ENCODE results near the gene MSRB1. TPM values are rescaled to one million over a fixed set of nuclear protein-coding genes. Genes with fewer than 3 reads are reported as not detected.

The MSRB1 gene
- total RNA-seq, 2 experiments from 2014 or later = 17.9 TPM

DNA sequence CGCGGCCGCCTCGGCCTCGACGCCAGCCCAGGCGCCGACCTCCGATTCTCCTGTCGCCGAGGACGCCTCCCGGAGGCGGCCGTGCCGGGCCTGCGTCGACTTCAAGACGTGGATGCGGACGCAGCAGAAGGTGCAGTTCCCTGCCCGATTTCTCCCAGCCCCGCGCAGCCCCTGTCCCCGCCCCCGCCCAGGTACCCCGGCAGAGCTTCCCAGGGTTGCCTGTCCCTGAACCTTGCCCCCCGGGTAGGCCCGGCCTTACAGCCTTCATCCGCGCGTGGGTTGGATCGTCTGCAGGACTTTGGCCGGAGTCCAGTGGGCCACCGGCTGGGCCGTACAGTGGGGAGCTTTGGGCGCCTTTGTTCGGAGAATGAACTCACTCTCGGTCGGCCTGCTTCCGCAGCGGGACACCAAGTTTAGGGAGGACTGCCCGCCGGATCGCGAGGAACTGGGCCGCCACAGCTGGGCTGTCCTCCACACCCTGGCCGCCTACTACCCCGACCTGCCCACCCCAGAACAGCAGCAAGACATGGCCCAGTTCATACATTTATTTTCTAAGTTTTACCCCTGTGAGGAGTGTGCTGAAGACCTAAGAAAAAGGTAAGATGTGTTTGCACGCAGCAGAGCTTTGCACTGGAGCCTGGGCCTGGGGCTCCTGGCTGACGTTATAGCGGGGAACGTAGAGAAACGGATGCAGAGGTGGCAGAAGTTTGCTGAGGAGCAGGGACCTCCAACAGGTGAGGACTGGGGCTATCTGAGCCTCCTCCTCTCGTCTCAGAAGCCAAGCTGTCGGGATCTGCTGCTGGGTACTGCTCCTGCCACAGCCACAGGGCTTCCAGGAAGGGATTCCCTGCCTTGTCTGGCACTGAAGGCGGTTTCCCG, 41.6 kb upstream of the MSRB1 start:
- H3K4me1 Mint-ChIP-seq = peaks cover 32% of the 10 kb centered on the region
- no peak for DNase-seq
- peaks cover 40% of the 10 kb centered on the region for H3K27me3 Mint-ChIP-seq
- POLR2A ChIA-PET = interaction anchor here (0.8 to 12.7 kb wide), 6 partner anchors 8 to 171 kb away, joined by 4 to 149 read pairs (median 10); partner anchors contain the start of genes NDUFB10, RNF151, RPS2 and TBL3
- peak overlapping the region; percentile 80 for H3K4me3 Mint-ChIP-seq
- peaks cover 13% of the 10 kb centered on the region for H3K36me3 Mint-ChIP-seq (ENCODE audit: low read depth)
- CTCF ChIA-PET = interaction anchor here (0.7 to 1.7 kb wide), 2 partner anchors 13 to 19 kb away, joined by 3 to 6 read pairs; partner anchors contain the start of gene TBL3
- H3K9me3 Mint-ChIP-seq = no peaks in the 10 kb centered on the region
- peak overlapping the region; percentile 32 for H3K27ac Mint-ChIP-seq

DNA sequence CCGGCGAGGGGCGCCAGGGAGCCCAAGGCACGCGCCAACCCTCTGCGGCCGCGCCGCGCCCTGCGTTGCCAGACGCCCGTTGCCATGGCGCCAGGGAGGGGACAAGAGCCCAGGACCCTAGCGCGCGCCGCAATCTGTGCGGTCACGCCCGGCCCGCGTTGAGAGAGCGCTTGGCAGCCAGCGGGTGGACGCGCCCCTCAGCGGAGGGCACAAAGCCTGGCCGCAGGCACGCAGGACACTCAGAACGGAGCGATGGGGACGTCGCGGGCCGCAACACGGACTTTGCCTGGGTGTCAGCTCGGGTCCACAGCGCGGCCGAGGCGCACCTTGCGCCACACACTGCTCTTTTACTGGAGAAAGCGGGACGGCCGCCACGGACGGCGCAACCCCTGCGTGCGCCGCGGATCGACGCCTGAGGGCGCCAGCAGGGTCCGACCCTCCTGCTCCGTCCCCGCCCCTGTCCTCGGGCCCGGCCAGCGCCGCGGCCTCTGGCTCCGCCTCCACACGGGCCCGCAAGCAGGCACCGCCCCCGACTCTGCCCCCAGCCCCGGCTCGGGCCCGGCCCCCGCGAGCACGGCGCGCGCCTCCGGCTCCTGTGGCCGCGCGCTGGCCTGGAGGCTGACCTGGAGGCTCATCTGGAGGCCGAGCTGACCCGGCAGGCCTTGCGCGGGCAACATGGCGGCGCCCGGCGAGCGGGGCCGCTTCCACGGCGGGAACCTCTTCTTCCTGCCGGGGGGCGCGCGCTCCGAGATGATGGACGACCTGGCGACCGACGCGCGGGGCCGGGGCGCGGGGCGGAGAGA, 40.7 kb upstream of the MSRB1 start, which contains the start of gene GFER:
TSS of gene GFER (plus strand) at position 650 of the 803 bp plus-strand sequence. CDS start at position 676, 26 bp downstream.
- DNase-seq = peak; percentile 83
- Mint-ChIP-seq H3K36me3 (ENCODE audit: low read depth) (peaks cover 14% of the 10 kb centered on the region), H3K4me1 (peaks cover 24% of the 10 kb centered on the region), H3K27me3 (peaks cover 32% of the 10 kb centered on the region), H3K9me3 (no peaks in the 10 kb centered on the region), H3K4me3 (peak within 1 kb of the TSS; percentile 80), H3K27ac (peak within 1 kb of the TSS; percentile 32)
- ChIA-PET POLR2A (interaction anchor here (0.8 to 12.7 kb wide), 6 partner anchors 8 to 171 kb away, joined by 4 to 149 read pairs (median 10); partner anchors contain the start of genes NDUFB10, RNF151, RPS2 and TBL3), CTCF (interaction anchor here (1.1 to 1.7 kb wide), 2 partner anchors 12 to 169 kb away, joined by 3 to 6 read pairs; partner anchors contain the start of gene TBL3)

DNA sequence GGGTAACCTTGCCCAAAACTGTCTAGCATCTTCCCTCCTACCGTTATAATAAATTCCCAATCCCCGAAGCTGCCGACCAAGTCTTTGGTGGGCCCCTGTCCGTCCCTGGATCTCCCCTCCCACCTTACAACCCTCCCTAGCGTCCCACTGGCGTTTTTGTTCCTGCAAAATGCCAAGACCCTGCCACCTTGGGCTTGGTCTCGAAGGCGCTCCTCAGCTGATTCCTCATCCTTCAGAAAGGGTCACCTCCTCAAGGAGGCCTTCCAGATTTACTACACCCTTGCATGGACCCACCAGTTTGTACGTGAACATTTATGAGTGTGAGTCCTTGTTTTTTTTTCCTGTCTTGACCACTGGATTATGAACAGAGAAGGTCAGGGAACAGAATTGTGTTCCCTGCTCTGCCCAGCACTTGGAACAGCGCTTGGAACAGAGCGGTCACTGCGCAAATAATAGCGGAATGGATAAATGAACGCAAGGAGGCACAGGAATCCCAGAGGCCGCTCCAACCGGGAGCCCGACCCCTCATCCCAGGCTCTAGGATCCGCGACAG, 40.1 kb upstream of the MSRB1 start:
- no peak overlapping the region for H3K27ac Mint-ChIP-seq
- POLR2A ChIA-PET = interaction anchor here (1.9 to 12.7 kb wide), 4 partner anchors 9 to 172 kb away, joined by 7 to 149 read pairs (median 30); partner anchors contain the start of genes NDUFB10, RNF151, RPS2 and TBL3
- peaks cover 12% of the 10 kb centered on the region for H3K36me3 Mint-ChIP-seq (ENCODE audit: low read depth)
- peaks cover 28% of the 10 kb centered on the region for H3K27me3 Mint-ChIP-seq
- H3K4me1 Mint-ChIP-seq = peaks cover 21% of the 10 kb centered on the region
- no peaks in the 10 kb centered on the region for H3K9me3 Mint-ChIP-seq
- no peak for DNase-seq
- CTCF ChIA-PET = interaction anchor here (1.1 kb wide), 1 partner anchor 170 kb away, joined by 3 read pairs; no protein-coding TSS in a partner anchor
- H3K4me3 Mint-ChIP-seq = peak overlapping the region; percentile 80

- Mint-ChIP-seq H3K27ac (no peak overlapping the region), H3K27me3 (peaks cover 27% of the 10 kb centered on the region), H3K36me3 (ENCODE audit: low read depth) (peaks cover 15% of the 10 kb centered on the region), H3K4me1 (peaks cover 21% of the 10 kb centered on the region), H3K4me3 (no peak overlapping the region), H3K9me3 (no peaks in the 10 kb centered on the region)
- ChIA-PET POLR2A (interaction anchor here (0.7 to 12.7 kb wide), 4 partner anchors 10 to 275 kb away, joined by 3 to 149 read pairs (median 25); partner anchors contain the start of genes NDUFB10, RNF151, RPS2 and TBL3), CTCF (interaction anchor here (1.0 kb wide), 1 partner anchor 39 kb away, joined by 3 read pairs; the partner anchor contains the start of gene MSRB1)
- DNase-seq = no peak
Observed at GRCh38 chr16:1982013-1982433, 39.0 kb upstream of the MSRB1 start.

- ChIA-PET POLR2A (interaction anchor here (1.0 to 12.7 kb wide), 6 partner anchors 9 to 274 kb away, joined by 3 to 149 read pairs (median 4); partner anchors contain the start of genes NDUFB10, RNF151, RPS2 and TBL3), CTCF (interaction anchor here (1.0 kb wide), 1 partner anchor 38 kb away, joined by 3 read pairs; the partner anchor contains the start of gene MSRB1)
- peaks cover 27% of the 10 kb centered on the region for H3K27me3 Mint-ChIP-seq
- DNase-seq = no peak
- H3K27ac Mint-ChIP-seq = no peak within 1 kb of the TSS
- H3K36me3 Mint-ChIP-seq (ENCODE audit: low read depth) = peaks cover 9% of the 10 kb centered on the region
- peaks cover 21% of the 10 kb centered on the region for H3K4me1 Mint-ChIP-seq
- no peaks in the 10 kb centered on the region for H3K9me3 Mint-ChIP-seq
- no peak within 1 kb of the TSS for H3K4me3 Mint-ChIP-seq
Observed at GRCh38 chr16:1981398-1981836, 38.4 kb upstream of the MSRB1 start, which contains the start of gene NOXO1. Gene NOXO1, minus strand, starts transcription at chr16:1981469. Its CDS starts 290 bp downstream, at chr16:1981179.

- H3K9me3 Mint-ChIP-seq = no peaks in the 10 kb centered on the region
- no peak for DNase-seq
- no peak overlapping the region for H3K4me3 Mint-ChIP-seq
- H3K36me3 Mint-ChIP-seq (ENCODE audit: low read depth) = peaks cover 11% of the 10 kb centered on the region
- H3K27me3 Mint-ChIP-seq = peaks cover 27% of the 10 kb centered on the region
- ChIA-PET CTCF (no interaction called here), POLR2A (interaction anchor here (0.9 to 12.7 kb wide), 5 partner anchors 9 to 174 kb away, joined by 3 to 149 read pairs (median 4); partner anchors contain the start of genes NDUFB10, RNF151, RPS2 and SYNGR3)
- H3K27ac Mint-ChIP-seq = no peak overlapping the region
- peaks cover 21% of the 10 kb centered on the region for H3K4me1 Mint-ChIP-seq
Observed at GRCh38 chr16:1980770-1981087, 37.7 kb upstream of the MSRB1 start.

- H3K36me3 Mint-ChIP-seq (ENCODE audit: low read depth) = peaks cover 13% of the 10 kb centered on the region
- H3K4me3 Mint-ChIP-seq = no peak overlapping the region
- ChIA-PET POLR2A (interaction anchor here (0.9 to 12.7 kb wide), 4 partner anchors 8 to 16 kb away, joined by 3 to 149 read pairs (median 4); partner anchors contain the start of genes NDUFB10, RNF151, RPS2 and SYNGR3), CTCF (no interaction called here)
- DNase-seq = no peak
- peaks cover 17% of the 10 kb centered on the region for H3K4me1 Mint-ChIP-seq
- H3K27ac Mint-ChIP-seq = no peak overlapping the region
- peaks cover 27% of the 10 kb centered on the region for H3K27me3 Mint-ChIP-seq
- H3K9me3 Mint-ChIP-seq = no peaks in the 10 kb centered on the region
Observed at GRCh38 chr16:1980030-1980769, 37.2 kb upstream of the MSRB1 start.

DNA sequence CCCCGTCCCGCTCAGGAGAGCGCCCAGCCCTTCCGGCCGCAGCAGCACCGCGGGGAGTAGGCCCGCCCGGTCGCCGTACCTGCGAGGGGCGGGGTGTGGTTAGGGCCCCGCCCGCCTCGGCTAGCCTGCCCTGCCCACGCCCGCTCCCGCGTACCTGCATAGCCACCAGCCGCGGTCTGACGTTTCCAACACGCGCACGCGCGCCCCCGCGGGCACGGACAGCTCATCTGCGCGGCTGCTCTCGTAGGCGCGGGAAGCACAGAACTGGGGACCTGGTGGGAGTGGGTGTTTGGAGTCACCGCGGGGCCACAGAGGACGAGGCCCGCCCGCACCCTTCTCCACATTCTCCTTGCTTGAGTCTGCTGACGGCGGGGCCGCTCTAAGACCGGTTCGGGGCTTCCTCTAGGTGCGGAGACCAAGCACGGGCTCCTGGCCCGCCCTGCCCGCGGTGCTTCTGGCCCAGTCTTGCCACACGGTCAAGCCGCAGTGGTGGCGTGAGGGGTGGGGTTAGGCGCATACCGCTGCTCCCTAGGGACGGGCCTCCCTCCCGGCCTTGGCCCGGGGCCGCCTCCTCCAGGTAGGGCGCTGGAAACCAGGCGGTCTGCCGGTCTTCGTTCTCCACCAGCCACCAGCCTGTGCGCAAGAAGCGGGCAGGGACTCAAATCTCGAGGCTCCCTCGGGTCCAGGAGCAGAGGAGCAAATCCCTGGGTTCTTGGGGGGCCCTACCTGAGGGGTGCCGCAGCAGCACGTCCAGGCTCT, 36.5 kb upstream of the MSRB1 start:
- no peak for DNase-seq
- H3K4me1 Mint-ChIP-seq = peaks cover 12% of the 10 kb centered on the region
- CTCF ChIA-PET = no interaction called here
- POLR2A ChIA-PET = interaction anchor here (1.9 to 12.7 kb wide), 3 partner anchors 8 to 16 kb away, joined by 4 to 149 read pairs (median 5); partner anchors contain the start of genes NDUFB10, RNF151, RPS2 and TBL3
- H3K27ac Mint-ChIP-seq = no peak overlapping the region
- H3K36me3 Mint-ChIP-seq (ENCODE audit: low read depth) = peaks cover 18% of the 10 kb centered on the region
- no peak overlapping the region for H3K4me3 Mint-ChIP-seq
- H3K9me3 Mint-ChIP-seq = no peaks in the 10 kb centered on the region
- peaks cover 27% of the 10 kb centered on the region for H3K27me3 Mint-ChIP-seq

- Mint-ChIP-seq H3K4me1 (peaks cover 12% of the 10 kb centered on the region), H3K9me3 (no peaks in the 10 kb centered on the region), H3K4me3 (no peak overlapping the region), H3K27ac (no peak overlapping the region), H3K27me3 (peaks cover 27% of the 10 kb centered on the region), H3K36me3 (ENCODE audit: low read depth) (peaks cover 18% of the 10 kb centered on the region)
- ChIA-PET CTCF (no interaction called here), POLR2A (interaction anchor here (1.1 to 12.7 kb wide), 3 partner anchors 15 to 169 kb away, joined by 3 to 149 read pairs (median 3); partner anchors contain the start of genes NDUFB10, RNF151 and RPS2)
- no peak for DNase-seq
Observed at GRCh38 chr16:1978476-1979120, 35.6 kb upstream of the MSRB1 start.

DNA sequence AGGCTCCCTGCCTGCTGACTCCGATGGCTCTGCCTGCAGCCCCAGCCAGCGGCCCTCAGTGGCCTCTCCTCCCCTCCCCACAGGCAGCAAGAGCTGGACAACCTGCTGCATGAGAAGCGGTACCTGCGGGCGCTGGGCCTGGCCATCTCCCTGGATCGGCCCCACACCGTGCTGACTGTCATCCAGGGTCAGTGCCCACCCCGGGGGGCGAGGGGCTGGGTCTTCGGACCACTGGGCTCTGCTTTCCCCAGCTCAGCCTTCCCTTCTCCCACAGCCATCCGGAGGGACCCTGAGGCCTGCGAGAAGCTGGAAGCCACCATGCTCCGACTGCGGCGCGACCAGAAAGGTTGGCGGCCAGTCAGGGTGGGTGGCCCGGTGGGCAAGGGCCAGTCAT, 34.9 kb upstream of the MSRB1 start:
- POLR2A ChIA-PET = interaction anchor here (1.1 to 12.7 kb wide), 4 partner anchors 14 to 177 kb away, joined by 3 to 149 read pairs (median 4); partner anchors contain the start of genes NDUFB10, RNF151 and RPS2
- no peak overlapping the region for H3K27ac Mint-ChIP-seq

More for the DNA sequence above, 34.9 kb upstream of the MSRB1 start:
- Mint-ChIP-seq H3K9me3 (no peaks in the 10 kb centered on the region), H3K27me3 (peaks cover 22% of the 10 kb centered on the region), H3K36me3 (ENCODE audit: low read depth) (peaks cover 18% of the 10 kb centered on the region), H3K4me1 (peaks cover 13% of the 10 kb centered on the region), H3K4me3 (no peak overlapping the region)
- DNase-seq = no peak
- CTCF ChIA-PET = no interaction called here
